HEK293 (cell line): Measurements from ENCODE around the gene RHEX.

ENCODE experiments used
- CTCF ChIA-PET: fragments of 350-600 bp; formaldehyde crosslinking; extraction: SDS; loops from one replicate; lab custom pipeline; 2021; ENCODE audit warnings: antibody characterized with exemption; lab: Yijun Ruan, JAX
- POLR2A ChIA-PET: fragments of 300-600 bp; formaldehyde crosslinking; extraction: SDS; loops from one replicate; lab custom pipeline; 2020; ENCODE audit warnings: antibody characterized with exemption, inconsistent platforms; lab: Yijun Ruan, JAX
- H3K27ac ChIP-seq: fragments of 200-500 bp; sonication (Bioruptor generic); 2 replicates; pipeline ENCODE4 v1.5.1; 2014; ENCODE audit warnings: low read depth, low read length, control low read depth, inconsistent platforms; ENCODE audit errors: extremely low read depth
- H3K36me3 ChIP-seq, 2 experiments: fragments of 200-500 bp in 1 of 2; sonication (Bioruptor generic) in 1 of 2; 1 replicate in 1 of 2; 2 replicates in 1 of 2; pipeline ENCODE4 v1.5.1; 2014 to 2017; ENCODE audit warnings: inconsistent platforms in 2 of 2, low read length in 2 of 2; ENCODE audit not compliant: control insufficient read depth in 2 of 2, insufficient read depth in 1 of 2
- H3K4me1 ChIP-seq: fragments of 200-500 bp; sonication (Bioruptor generic); 2 replicates; pipeline ENCODE4 v1.5.1; 2014; ENCODE audit warnings: mild to moderate bottlenecking, low read length, inconsistent platforms; ENCODE audit not compliant: control insufficient read depth, insufficient read depth
- H3K4me3 ChIP-seq: 2 replicates; pipeline ENCODE4 v1.5.1; 2011; ENCODE audit warnings: low read depth, mild to moderate bottlenecking, control low read depth, low read length, moderate library complexity
- H3K9me3 ChIP-seq: fragments of 200-500 bp; sonication (Bioruptor generic); 2 replicates; pipeline ENCODE4 v1.5.1; 2014; ENCODE audit warnings: low read depth, low read length, inconsistent platforms; ENCODE audit not compliant: control insufficient read depth, insufficient read depth
- INSM2 ChIP-seq: fragments of 450-650 bp; formaldehyde crosslinking; IDR thresholded peaks from 2 replicates; pipeline ENCODE4 v1.5.1; 2016; ENCODE audit warnings: missing biosample characterization, missing genetic modification characterization
- PRDM10 ChIP-seq: fragments of 450-650 bp; formaldehyde crosslinking; IDR thresholded peaks from 2 replicates; pipeline ENCODE4 v1.5.1; 2016; ENCODE audit warnings: missing biosample characterization, missing genetic modification characterization
- PRDM6 ChIP-seq: fragments of 450-650 bp; formaldehyde crosslinking; IDR thresholded peaks from 2 replicates; pipeline ENCODE4 v1.5.1; 2017; ENCODE audit warnings: missing biosample characterization, missing genetic modification characterization
- REST ChIP-seq: fragments of 450-650 bp; formaldehyde crosslinking; IDR thresholded peaks from 2 replicates; pipeline ENCODE4 v1.5.1; 2016; ENCODE audit warnings: missing biosample characterization, missing genetic modification characterization
- SALL2 ChIP-seq: fragments of 450-650 bp; formaldehyde crosslinking; IDR thresholded peaks from 2 replicates; pipeline ENCODE4 v1.5.0; 2017; ENCODE audit warnings: missing biosample characterization, mild to moderate bottlenecking, missing genetic modification characterization, borderline replicate concordance
- SP2 ChIP-seq: fragments of 450-650 bp; formaldehyde crosslinking; IDR thresholded peaks from 2 replicates; pipeline ENCODE4 v1.5.1; 2016; ENCODE audit warnings: missing biosample characterization, missing genetic modification characterization
- TRIM28 ChIP-seq: IDR thresholded peaks from 2 replicates; pipeline ENCODE4 v1.6.1; 2011; ENCODE audit warnings: low read length, control low read depth, borderline replicate concordance
- ZBTB17 ChIP-seq: fragments of 450-650 bp; formaldehyde crosslinking; IDR thresholded peaks from 2 replicates; pipeline ENCODE4 v1.5.1; 2016; ENCODE audit warnings: missing biosample characterization, missing genetic modification characterization
- ZBTB49 ChIP-seq: fragments of 450-650 bp; formaldehyde crosslinking; IDR thresholded peaks from 2 replicates; pipeline ENCODE4 v1.5.1; 2016; ENCODE audit warnings: missing biosample characterization, missing genetic modification characterization, low read depth
- ZNF132 ChIP-seq: fragments of 450-650 bp; formaldehyde crosslinking; IDR thresholded peaks from 2 replicates; pipeline ENCODE4 v1.5.1; 2017; ENCODE audit warnings: missing biosample characterization, missing genetic modification characterization, borderline replicate concordance
- ZNF138 ChIP-seq: fragments of 450-650 bp; formaldehyde crosslinking; IDR thresholded peaks from 2 replicates; pipeline ENCODE4 v1.5.1; 2016; ENCODE audit warnings: missing biosample characterization, missing genetic modification characterization, borderline replicate concordance
- ZNF23 ChIP-seq: fragments of 450-650 bp; formaldehyde crosslinking; IDR thresholded peaks from 2 replicates; pipeline ENCODE4 v1.5.1; 2016; ENCODE audit warnings: missing biosample characterization, missing genetic modification characterization, borderline replicate concordance
- ZNF362 ChIP-seq: fragments of 450-650 bp; formaldehyde crosslinking; IDR thresholded peaks from 2 replicates; pipeline ENCODE4 v1.5.1; 2016; ENCODE audit warnings: missing biosample characterization, missing genetic modification characterization
- ZNF426 ChIP-seq: fragments of 450-650 bp; formaldehyde crosslinking; IDR thresholded peaks from 2 replicates; pipeline ENCODE4 v1.5.1; 2017; ENCODE audit warnings: missing biosample characterization, missing genetic modification characterization, mild to moderate bottlenecking, inconsistent platforms, moderate library complexity
- ZNF530 ChIP-seq: fragments of 450-650 bp; formaldehyde crosslinking; IDR thresholded peaks from 2 replicates; pipeline ENCODE4 v1.5.1; 2016; ENCODE audit warnings: low read depth, missing biosample characterization, missing genetic modification characterization
- ZNF544 ChIP-seq: fragments of 450-650 bp; formaldehyde crosslinking; IDR thresholded peaks from 2 replicates; pipeline ENCODE4 v1.5.0; 2017; ENCODE audit warnings: missing biosample characterization, missing genetic modification characterization
- ZNF561 ChIP-seq: fragments of 450-650 bp; IDR thresholded peaks from 2 replicates; pipeline ENCODE4 v1.5.1; 2018; ENCODE audit warnings: missing biosample characterization, missing genetic modification characterization, borderline replicate concordance
- ZNF626 ChIP-seq: fragments of 450-650 bp; sonication (Bioruptor Pico); formaldehyde crosslinking; IDR thresholded peaks from 2 replicates; pipeline ENCODE4 v1.5.1; 2018; ENCODE audit warnings: missing biosample characterization, missing genetic modification characterization, inconsistent platforms
- ZNF76 ChIP-seq: fragments of 450-650 bp; formaldehyde crosslinking; IDR thresholded peaks from 2 replicates; pipeline ENCODE4; 2016; ENCODE audit warnings: low read depth, missing biosample characterization, missing genetic modification characterization, borderline replicate concordance

RHEX gene

GRCh38 chr1:206030191-206030590, 22.8 kb upstream of the RHEX start:
- Histone ChIP-seq H3K4me3 (no peak overlapping the region), H3K9me3 (no peaks in the 10 kb centered on the region), H3K27ac (no peak overlapping the region), H3K4me1 (no peaks in the 10 kb centered on the region), H3K36me3 (no peaks in the 10 kb centered on the region)
- ChIA-PET CTCF (interaction anchor here (0.6 to 7.9 kb wide), 34 partner anchors 9 to 460 kb away, joined by 3 to 144 read pairs (median 4); partner anchors contain the start of gene RAB7B), POLR2A (no interaction called here)
- TF ChIP-seq PRDM6 (no peak), PRDM10 (tag by site-specific recombination) (no peak), ZNF530 (tag by site-specific recombination) (no peak), ZNF544 (tag by site-specific recombination) (no peak), REST (tag by site-specific recombination) (no peak), ZNF138 (tag by site-specific recombination) (no peak), ZNF76 (tag by site-specific recombination) (no peak), ZBTB49 (tag by site-specific recombination) (no peak), ZBTB17 (tag by site-specific recombination) (no peak), SALL2 (no peak), ZNF626 (no peak), ZNF132 (no peak), SP2 (tag by site-specific recombination) (no peak), ZNF23 (no peak), ZNF362 (no peak), TRIM28 (no peak), ZNF561 (tag by site-specific recombination) (no peak), INSM2 (tag by site-specific recombination) (no peak), ZNF426 (tag by site-specific recombination) (no peak)
